ENCODE data around the gene SMIM38. TPM values are rescaled to one million over a fixed set of nuclear protein-coding genes. Genes with fewer than 3 reads are reported as not detected.

The SMIM38 gene
- total and polyA plus RNA-seq, 9 of the 15 experiments (the other 6 are each of a cell fraction or from before 2014, with no cell fraction given), result 0.07 to 1.2 (median 0.21) TPM; not detected in 2

- Histone ChIP-seq H3K27me3 (ENCODE audit: control insufficient read depth in 2 of 2, insufficient read depth in 2 of 2, low read length in 2 of 2) (peaks cover 34 to 69% of the 10 kb centered on the region in 2 experiments), H3K79me2 (ENCODE audit: control insufficient read depth, insufficient read depth, low read length) (no peaks in the 10 kb centered on the region), H3K9me3 (replicated peaks; ENCODE audit: control insufficient read depth, insufficient read depth, low read depth, low read length) (no peaks in the 10 kb centered on the region), H3K27ac (ENCODE audit: extremely low read depth, low read depth, low read length) (no peak overlapping the region), H4K20me1 (replicated peaks; ENCODE audit: control insufficient read depth, insufficient read depth, low read length) (no peaks in the 10 kb centered on the region), H3K9ac (ENCODE audit: insufficient read depth in 1 of 2, low read depth in 2 of 2, low read length in 2 of 2) (peak overlapping the region in 1 of 2 experiments; percentile 21; a peak in 1 of 4 replicates), H3K4me3 (no peak overlapping the region), H3K36me3 (ENCODE audit: control insufficient read depth, insufficient read depth, low read length) (no peaks in the 10 kb centered on the region), H3K4me1 (replicated peaks in 1 of 2; ENCODE audit: control insufficient read depth in 2 of 2, insufficient read depth in 2 of 2, low read length in 2 of 2) (peaks cover 4 to 21% of the 10 kb centered on the region in 2 experiments), H3K4me2 (ENCODE audit: insufficient read depth, low read length) (no peak overlapping the region), H2AFZ (ENCODE audit: low read depth, low read length) (no peak overlapping the region), H3K9me1 (ENCODE audit: control insufficient read depth, insufficient read depth, low read length) (no peaks in the 10 kb centered on the region)
- 16% methylated on average over 25 of the region's 30 CpGs for WGBS (ENCODE audit: insufficient coverage, low coverage, missing lambda C conversion rate)
- no peak for ATAC-seq
- BruUV-seq (replicated peaks), result no TSS peak
- in situ Hi-C loops (cut with MboI), result no loop called here
- ChIA-PET CTCF (ENCODE audit: low intra/inter-chr PET ratio) (no interaction called here), POLR2A (interaction anchor here (0.6 kb wide), 1 partner anchor 659 kb away, joined by 3 read pairs; no protein-coding TSS in a partner anchor)
- intact Hi-C loops (cut with micrococcal nuclease), result no loop called here
- peak in 1 of 2 experiments; percentile 18 for TF ChIP-seq E2F6 (IDR thresholded peaks at IDR 0.05; ENCODE audit: borderline replicate concordance in 1 of 2, extremely low read depth in 1 of 2, insufficient read depth in 1 of 2, insufficient read length in 1 of 2, low read depth in 1 of 2, low read length in 1 of 2, poor library complexity in 1 of 2, severe bottlenecking in 1 of 2)
- TF ChIP-seq SAFB2 (IDR thresholded peaks at IDR 0.05; ENCODE audit: borderline replicate concordance, low read depth, low read length, severe bottlenecking), result no peak
- no peak for FAIRE-seq
- DNase-seq (ENCODE audit: extremely low read depth in 1 of 4, low spot score in 3 of 4), result no peak
Observed at GRCh38 chr11:69204941-69205742, 49.4 kb downstream of the SMIM38 start.

Other genes starting within 250 kb of the SMIM38 start
- gene MRGPRD, start 174.9 kb upstream of the SMIM38 start, total RNA-seq (2014; rRNA removed), result not detected in 2 replicates
- not detected in 2 replicates for gene MRGPRD, start 174.9 kb upstream of the SMIM38 start, total RNA-seq (2014; rRNA removed; fragmentation: Illumina TruSeq; extraction: Trizol)
- gene MRGPRD, start 174.9 kb upstream of the SMIM38 start, total RNA-seq (2015; rRNA removed; fragmentation: Illumina TruSeq; extraction: Trizol), result not detected in 2 replicates
- gene MRGPRD, start 174.9 kb upstream of the SMIM38 start, total RNA-seq (2021), result not detected in 2 replicates
- gene MRGPRD, start 174.9 kb upstream of the SMIM38 start, polyA plus RNA-seq (2011; rRNA removed), result not detected in 2 replicates
- not detected in 2 replicates for gene MRGPRD, start 174.9 kb upstream of the SMIM38 start, polyA plus RNA-seq (2014; fragmentation: Illumina TruSeq; extraction: Trizol)
- not detected for gene MRGPRD, start 174.9 kb upstream of the SMIM38 start, polyA plus RNA-seq (2014; fragmentation: Nextera tagmentation; extraction: Ambion mirVana)
- not detected in 2 replicates for gene MRGPRD, start 174.9 kb upstream of the SMIM38 start, polyA plus RNA-seq (2014; rRNA removed)
- gene MRGPRF, start 142.7 kb upstream of the SMIM38 start, total RNA-seq (2014; rRNA removed), result not detected in 2 replicates
- not detected in 2 replicates for gene MRGPRF, start 142.7 kb upstream of the SMIM38 start, total RNA-seq (2014; rRNA removed; fragmentation: Illumina TruSeq; extraction: Trizol)
- gene MRGPRF, start 142.7 kb upstream of the SMIM38 start, total RNA-seq (2015; rRNA removed; fragmentation: Illumina TruSeq; extraction: Trizol), result not detected in 2 replicates
- 0.07 TPM in 1 of 2 replicates, not detected in the other for gene MRGPRF, start 142.7 kb upstream of the SMIM38 start, total RNA-seq (2021)
- gene MRGPRF, start 142.7 kb upstream of the SMIM38 start, polyA plus RNA-seq (2011; rRNA removed), result not detected in 2 replicates
- gene MRGPRF, start 142.7 kb upstream of the SMIM38 start, polyA plus RNA-seq (2014; fragmentation: Illumina TruSeq; extraction: Trizol), result not detected in 2 replicates
- gene MRGPRF, start 142.7 kb upstream of the SMIM38 start, polyA plus RNA-seq (2014; fragmentation: Nextera tagmentation; extraction: Ambion mirVana), result not detected
- not detected in 2 replicates for gene MRGPRF, start 142.7 kb upstream of the SMIM38 start, polyA plus RNA-seq (2014; rRNA removed)
- 4.6 and 4.9 TPM in 2 replicates for gene TPCN2, start 107.0 kb upstream of the SMIM38 start, total RNA-seq (2014; rRNA removed)
- gene TPCN2, start 107.0 kb upstream of the SMIM38 start, total RNA-seq (2014; rRNA removed; fragmentation: Illumina TruSeq; extraction: Trizol), result 2.3 and 2.8 TPM in 2 replicates
- gene TPCN2, start 107.0 kb upstream of the SMIM38 start, total RNA-seq (2015; rRNA removed; fragmentation: Illumina TruSeq; extraction: Trizol), result 3.1 and 3.2 TPM in 2 replicates
- gene TPCN2, start 107.0 kb upstream of the SMIM38 start, total RNA-seq (2021), result 9.2 and 10.2 TPM in 2 replicates
- gene TPCN2, start 107.0 kb upstream of the SMIM38 start, polyA plus RNA-seq (2011; rRNA removed), result 5.5 and 5.9 TPM in 2 replicates
- gene TPCN2, start 107.0 kb upstream of the SMIM38 start, polyA plus RNA-seq (2014; fragmentation: Illumina TruSeq; extraction: Trizol), result 5.0 and 5.7 TPM in 2 replicates
- gene TPCN2, start 107.0 kb upstream of the SMIM38 start, polyA plus RNA-seq (2014; fragmentation: Nextera tagmentation; extraction: Ambion mirVana), result under 1 TPM; 0.66 to 0.82 TPM
- 7.0 and 9.3 TPM in 2 replicates for gene TPCN2, start 107.0 kb upstream of the SMIM38 start, polyA plus RNA-seq (2014; rRNA removed)
- 29.5 and 33.6 TPM in 2 replicates for gene MYEOV, start 138.2 kb downstream of the SMIM38 start, total RNA-seq (2014; rRNA removed)
- 29.7 and 32.2 TPM in 2 replicates for gene MYEOV, start 138.2 kb downstream of the SMIM38 start, total RNA-seq (2014; rRNA removed; fragmentation: Illumina TruSeq; extraction: Trizol)
- 26.1 and 28.1 TPM in 2 replicates for gene MYEOV, start 138.2 kb downstream of the SMIM38 start, total RNA-seq (2015; rRNA removed; fragmentation: Illumina TruSeq; extraction: Trizol)
- 77.7 and 92.3 TPM in 2 replicates for gene MYEOV, start 138.2 kb downstream of the SMIM38 start, total RNA-seq (2021)
- 133 TPM in 2 replicates for gene MYEOV, start 138.2 kb downstream of the SMIM38 start, polyA plus RNA-seq (2011; rRNA removed)
- gene MYEOV, start 138.2 kb downstream of the SMIM38 start, polyA plus RNA-seq (2014; fragmentation: Illumina TruSeq; extraction: Trizol), result 68.2 and 86.9 TPM in 2 replicates
- gene MYEOV, start 138.2 kb downstream of the SMIM38 start, polyA plus RNA-seq (2014; fragmentation: Nextera tagmentation; extraction: Ambion mirVana), result 10 to 100 TPM; 10.2 to 11.5 TPM
- 80.9 and 87.6 TPM in 2 replicates for gene MYEOV, start 138.2 kb downstream of the SMIM38 start, polyA plus RNA-seq (2014; rRNA removed)